ENCODE data around the gene SLAMF6.
A peak's percentile ranks its signal among the peaks of the same experiment; 100 is the strongest.

The SLAMF6 gene

GRCh38 chr1:160539684-160539989 lies 16.6 kb upstream of the SLAMF6 start:
- H3K27me3 ChIP-seq (replicated peaks; ENCODE audit: insufficient read depth, low read length) = no peaks in the 10 kb centered on the region
- H3K36me3 ChIP-seq (replicated peaks; ENCODE audit: insufficient read depth, low read length) = no peaks in the 10 kb centered on the region
- peaks cover 26% of the 10 kb centered on the region for H3K4me1 ChIP-seq (ENCODE audit: low read length)
- peak overlapping the region; percentile 58 for H2AFZ ChIP-seq (ENCODE audit: low read length)
- H4K20me1 ChIP-seq (ENCODE audit: insufficient read depth, low read length) = no peaks in the 10 kb centered on the region
- H3F3A ChIP-seq (ENCODE audit: insufficient read depth, low read length) = peaks cover 14% of the 10 kb centered on the region
- peak overlapping the region; percentile 64 for H3K4me2 ChIP-seq (ENCODE audit: low read depth, low read length)
- peak overlapping the region; percentile 26; the same call in 1 of the 2 replicates for H3K9ac ChIP-seq (ENCODE audit: low read length)
- H3K9me2 ChIP-seq (replicated peaks; ENCODE audit: insufficient read depth, low read length) = no peaks in the 10 kb centered on the region
- no peak for TF ChIP-seq CTCF (IDR thresholded peaks at IDR 0.05; ENCODE audit: low read length)
- no peak for TF ChIP-seq EZH2phosphoT487 (IDR thresholded peaks at IDR 0.05; ENCODE audit: low read length)
- TF ChIP-seq EZH2 (optimal IDR thresholded peaks at IDR 0.05; ENCODE audit: low read depth, low read length) = no peak
- peak overlapping the region; percentile 71 for H3K27ac ChIP-seq (ENCODE audit: low read length)
- no peaks in the 10 kb centered on the region for H3K79me2 ChIP-seq (ENCODE audit: low read length)
- DNase-seq = no peak
- H3K4me3 ChIP-seq (ENCODE audit: low read length) = peak overlapping the region; percentile 11; the same call in 1 of the 2 replicates
- no peaks in the 10 kb centered on the region for H3K9me3 ChIP-seq (replicated peaks; ENCODE audit: insufficient read depth, low read length)

GRCh38 chr1:160538985-160539651 lies 16.1 kb upstream of the SLAMF6 start:
- TF ChIP-seq CTCF (IDR thresholded peaks at IDR 0.05; ENCODE audit: low read length) = no peak
- TF ChIP-seq EZH2 (optimal IDR thresholded peaks at IDR 0.05; ENCODE audit: low read depth, low read length) = no peak
- no peak for TF ChIP-seq EZH2phosphoT487 (IDR thresholded peaks at IDR 0.05; ENCODE audit: low read length)
- Histone ChIP-seq H3K9me3 (replicated peaks; ENCODE audit: insufficient read depth, low read length) (no peaks in the 10 kb centered on the region), H3K36me3 (replicated peaks; ENCODE audit: insufficient read depth, low read length) (no peaks in the 10 kb centered on the region), H3K9me2 (replicated peaks; ENCODE audit: insufficient read depth, low read length) (no peaks in the 10 kb centered on the region), H3K4me1 (ENCODE audit: low read length) (peaks cover 26% of the 10 kb centered on the region), H3K27ac (ENCODE audit: low read length) (0 out of 2 replicates have a peak overlapping the region, but pooled peaks have one; percentile 71), H3K79me2 (ENCODE audit: low read length) (no peaks in the 10 kb centered on the region), H4K20me1 (ENCODE audit: insufficient read depth, low read length) (no peaks in the 10 kb centered on the region), H3K27me3 (replicated peaks; ENCODE audit: insufficient read depth, low read length) (no peaks in the 10 kb centered on the region), H3K4me2 (ENCODE audit: low read depth, low read length) (peak overlapping the region; percentile 64), H3K9ac (ENCODE audit: low read length) (no peak overlapping the region), H2AFZ (ENCODE audit: low read length) (peak overlapping the region; percentile 58; the same call in 1 of the 2 replicates), H3K4me3 (ENCODE audit: low read length) (no peak overlapping the region), H3F3A (ENCODE audit: insufficient read depth, low read length) (peaks cover 14% of the 10 kb centered on the region)
- peak; percentile 29 for DNase-seq

GRCh38 chr1:160537714-160538665 lies 14.9 kb upstream of the SLAMF6 start:
- no peak overlapping the region for H3K9ac ChIP-seq (ENCODE audit: low read length)
- H3K4me3 ChIP-seq (ENCODE audit: low read length) = no peak overlapping the region
- H3K27ac ChIP-seq (ENCODE audit: low read length) = no peak overlapping the region
- H3K9me3 ChIP-seq (replicated peaks; ENCODE audit: insufficient read depth, low read length) = no peaks in the 10 kb centered on the region
- H4K20me1 ChIP-seq (ENCODE audit: insufficient read depth, low read length) = no peaks in the 10 kb centered on the region
- H3K79me2 ChIP-seq (ENCODE audit: low read length) = no peaks in the 10 kb centered on the region
- H3K27me3 ChIP-seq (replicated peaks; ENCODE audit: insufficient read depth, low read length) = no peaks in the 10 kb centered on the region
- TF ChIP-seq EZH2 (optimal IDR thresholded peaks at IDR 0.05; ENCODE audit: low read depth, low read length) (no peak), EZH2phosphoT487 (IDR thresholded peaks at IDR 0.05; ENCODE audit: low read length) (no peak), CTCF (IDR thresholded peaks at IDR 0.05; ENCODE audit: low read length) (no peak)
- DNase-seq = no peak
- peaks cover 26% of the 10 kb centered on the region for H3K4me1 ChIP-seq (ENCODE audit: low read length)
- peaks cover 14% of the 10 kb centered on the region for H3F3A ChIP-seq (ENCODE audit: insufficient read depth, low read length)
- H3K4me2 ChIP-seq (ENCODE audit: low read depth, low read length) = no peak overlapping the region
- H3K9me2 ChIP-seq (replicated peaks; ENCODE audit: insufficient read depth, low read length) = no peaks in the 10 kb centered on the region
- H3K36me3 ChIP-seq (replicated peaks; ENCODE audit: insufficient read depth, low read length) = no peaks in the 10 kb centered on the region
- H2AFZ ChIP-seq (ENCODE audit: low read length) = no peak overlapping the region
